Colon (tissue), 2 donors: ENCODE measurements around the gene SCO1.

ENCODE experiments used
- FAIRE-seq: peaks from 2 replicates; lab custom pipeline; 2012; peaks lifted over from hg19 to GRCh38; lab: Jason Lieb, UNC
- donor health status: control.
- donor health status: control.

The SCO1 gene

GRCh38 chr17:10652984-10653659 lies 44.2 kb downstream of the SCO1 start:
- FAIRE-seq: no peak

- FAIRE-seq: no peak
Measured at GRCh38 chr17:10651927-10652326, 45.4 kb downstream of the SCO1 start.

GRCh38 chr17:10649602-10650001 lies 47.7 kb downstream of the SCO1 start:
- FAIRE-seq: no peak

- no peak for FAIRE-seq
Measured at GRCh38 chr17:10648956-10649355, 48.4 kb downstream of the SCO1 start.

DNA sequence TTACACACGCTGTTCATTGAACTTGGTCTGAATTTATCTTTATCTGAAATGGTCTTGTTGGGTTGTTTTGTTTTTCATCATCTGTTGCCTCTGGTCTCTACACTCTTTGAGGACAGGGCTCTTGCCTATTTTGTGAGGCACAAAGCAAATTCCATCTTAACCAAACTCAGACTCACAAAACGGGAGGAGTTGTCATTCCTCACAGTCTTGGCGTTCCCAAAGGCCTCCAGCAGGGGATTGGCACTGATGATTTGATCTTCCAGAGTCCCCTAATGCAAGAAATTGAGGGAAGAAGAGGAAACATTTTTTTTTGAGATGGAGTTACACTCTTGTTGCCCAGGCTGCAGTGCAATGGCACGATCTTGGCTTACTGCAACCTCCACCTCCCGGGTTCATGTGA lies 49.0 kb downstream of the SCO1 start:
- no peak for FAIRE-seq

DNA sequence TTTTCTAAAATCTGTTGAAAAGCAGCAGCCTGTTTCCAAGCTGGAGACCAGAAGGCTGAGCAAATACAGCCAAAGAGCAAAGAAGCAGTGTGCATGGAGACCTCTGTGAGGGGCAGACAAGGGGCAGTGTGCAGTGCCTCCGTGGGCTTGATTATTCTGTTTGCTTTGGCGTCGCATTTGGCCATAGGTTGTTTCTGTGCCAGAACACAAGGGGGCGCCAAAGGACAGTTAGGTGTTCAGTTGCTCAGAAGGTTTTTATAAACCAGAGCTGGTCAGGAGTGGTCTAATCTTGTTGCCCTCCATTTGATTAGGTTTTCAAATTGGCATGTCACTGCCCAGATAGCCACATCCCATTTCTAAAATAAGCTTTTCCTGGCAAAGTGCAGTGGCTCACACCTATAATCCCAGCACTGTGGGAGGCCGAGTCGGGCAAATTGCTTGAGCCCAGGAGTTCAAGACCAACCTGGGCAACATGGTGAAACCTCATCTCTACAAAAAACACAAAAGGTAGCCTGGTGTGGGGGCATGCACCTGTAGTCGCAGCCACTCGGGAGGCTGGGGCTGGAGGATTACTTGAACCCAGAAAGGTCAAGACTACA lies 50.8 kb downstream of the SCO1 start:
- FAIRE-seq: no peak

DNA sequence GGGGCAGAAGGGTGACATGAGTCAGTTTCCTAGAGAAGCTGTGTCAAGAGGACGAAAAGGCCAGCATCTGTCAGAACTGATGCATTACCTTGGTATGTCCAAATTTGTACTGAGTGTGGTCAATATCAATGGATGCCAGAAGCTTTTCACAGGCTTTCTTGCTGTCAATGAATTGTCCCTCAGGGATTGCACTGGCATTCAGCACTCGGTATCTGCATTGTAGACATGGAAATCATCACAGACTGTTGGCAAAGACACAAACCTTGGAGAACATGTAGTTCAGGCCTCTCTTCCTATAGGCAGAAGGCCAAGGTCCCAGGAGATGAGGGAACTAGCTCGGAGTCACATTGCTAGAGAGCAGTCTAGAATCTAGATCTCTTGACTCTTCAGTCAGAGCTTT lies 56.9 kb downstream of the SCO1 start:
- FAIRE-seq: no peak

DNA sequence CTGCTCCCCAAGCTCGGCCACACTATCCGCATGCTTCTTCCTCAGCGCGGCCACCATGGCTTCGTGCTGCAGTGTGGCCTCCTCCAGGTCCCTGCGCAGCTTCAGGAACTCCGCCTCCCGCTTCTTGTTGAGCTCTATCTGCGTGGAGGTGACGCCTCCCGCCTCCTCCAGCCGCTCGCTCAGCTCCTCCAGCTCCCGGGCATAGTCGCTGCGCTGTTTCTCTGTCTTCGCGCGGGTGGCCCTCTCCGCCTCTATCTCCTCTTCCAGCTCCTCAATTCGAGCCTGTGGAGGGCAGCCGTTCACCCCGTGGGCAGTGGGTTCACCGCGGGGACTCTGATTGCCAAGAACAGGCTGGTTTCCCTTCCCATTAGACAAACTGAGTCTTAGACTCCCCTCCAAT lies 59.2 kb downstream of the SCO1 start:
- no peak for FAIRE-seq

- no peak for FAIRE-seq
Measured at GRCh38 chr17:10635290-10635689, 62.0 kb downstream of the SCO1 start.

DNA sequence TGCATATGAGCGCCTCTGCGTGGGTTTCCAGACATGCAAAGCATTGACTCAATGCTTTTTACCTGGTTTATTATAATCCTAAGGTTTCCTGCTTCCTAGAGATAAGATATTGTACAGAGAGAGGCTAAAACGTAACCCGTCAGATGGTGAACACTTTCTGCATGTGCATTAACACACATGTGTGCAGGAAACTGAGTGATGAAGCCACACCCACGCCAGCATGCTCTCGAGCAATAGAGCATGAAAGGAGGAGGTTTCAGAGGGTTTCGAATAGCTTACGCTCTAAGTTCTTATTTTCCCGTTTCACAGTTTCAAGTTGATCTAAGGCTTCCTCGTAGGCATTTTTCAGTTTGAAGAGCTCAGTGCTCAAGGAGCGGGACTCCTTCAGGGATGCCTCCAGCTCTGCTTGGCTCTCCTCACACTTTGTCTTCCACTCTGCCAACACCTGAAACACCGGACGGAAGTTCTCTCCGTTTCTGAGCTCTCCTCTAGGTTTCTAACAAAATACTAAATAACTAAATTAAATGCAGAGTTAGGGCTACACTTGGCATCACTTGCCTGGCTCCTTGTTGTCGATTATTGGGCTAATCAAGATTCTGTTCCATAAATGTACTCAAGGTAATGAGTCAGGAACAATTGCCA lies 63.5 kb downstream of the SCO1 start:
- FAIRE-seq: no peak

- FAIRE-seq: no peak
Measured at GRCh38 chr17:10631701-10632100, 65.6 kb downstream of the SCO1 start.

DNA sequence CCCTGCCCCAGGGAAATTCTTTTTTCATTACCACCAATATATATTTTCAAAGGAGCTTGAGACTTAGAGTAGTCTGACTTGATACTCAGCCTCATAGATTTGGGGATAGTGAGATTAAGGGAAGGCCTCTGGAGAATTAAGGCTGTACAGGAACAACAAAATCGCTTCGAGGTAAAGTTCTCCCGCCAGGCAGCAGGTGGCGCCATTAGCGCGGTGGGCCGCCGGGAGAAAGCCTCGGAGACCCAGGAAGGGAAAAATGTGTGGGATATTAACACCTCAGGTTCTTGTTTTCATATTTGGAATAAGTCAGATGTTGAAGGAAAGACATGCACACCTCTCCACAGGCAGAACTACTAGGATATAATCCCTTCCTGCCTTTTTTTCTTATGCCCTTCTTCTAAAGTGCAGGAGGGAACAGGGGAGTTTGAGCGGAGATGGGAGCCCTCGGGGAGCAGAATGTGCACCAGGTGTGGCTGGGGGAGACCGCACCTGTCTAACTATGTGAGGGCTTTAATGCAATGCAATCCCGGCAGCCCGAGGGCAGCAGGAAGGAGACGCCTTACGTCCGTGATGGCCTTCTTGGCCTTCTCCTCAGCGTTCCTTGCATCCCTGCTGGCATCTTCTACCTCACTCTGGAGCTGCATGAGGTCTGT lies 66.2 kb downstream of the SCO1 start:
- no peak for FAIRE-seq

- no peak for FAIRE-seq
Measured at GRCh38 chr17:10629706-10630105, 67.6 kb downstream of the SCO1 start.

- FAIRE-seq: no peak
Measured at GRCh38 chr17:10628756-10629155, 68.6 kb downstream of the SCO1 start.

DNA sequence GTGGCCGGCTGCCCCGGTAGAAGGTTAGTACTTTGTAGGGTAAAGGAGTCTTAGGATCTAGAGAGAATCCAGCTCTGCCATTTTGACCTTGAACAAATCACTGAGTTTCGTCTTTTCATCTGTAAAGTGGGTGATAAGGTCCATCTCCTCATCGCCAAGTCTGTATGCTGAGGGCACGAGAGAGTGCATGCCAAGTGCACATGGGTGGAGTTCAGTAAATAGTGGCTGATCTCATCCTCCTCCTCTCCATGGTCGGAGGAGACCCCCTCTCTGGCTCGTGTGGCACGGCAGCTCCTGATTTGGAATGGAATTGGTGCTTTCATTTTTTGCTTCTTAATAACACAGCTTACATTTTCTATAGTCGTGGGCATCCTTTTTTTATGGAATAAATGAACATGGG lies 70.9 kb downstream of the SCO1 start:
- FAIRE-seq: no peak

DNA sequence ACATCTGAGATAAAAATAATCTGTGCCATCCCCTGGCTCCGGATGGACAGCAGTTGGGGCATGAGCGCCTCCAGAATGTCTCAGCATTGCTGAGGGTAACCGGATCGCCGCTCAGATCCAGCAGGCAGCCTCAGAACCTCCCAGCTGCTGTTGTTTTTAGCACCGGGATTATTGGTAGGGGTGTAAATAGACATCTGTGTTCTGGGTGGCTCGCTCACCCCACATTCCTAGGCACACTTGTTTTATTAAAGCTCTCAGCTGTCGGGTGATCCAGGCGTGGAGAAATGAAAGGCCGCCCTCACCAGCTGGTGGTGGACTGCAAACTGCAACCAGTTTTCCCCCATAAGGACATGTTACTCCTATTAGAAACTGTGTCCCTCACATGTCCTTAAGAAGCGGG lies 72.4 kb downstream of the SCO1 start:
- FAIRE-seq: no peak

- FAIRE-seq: no peak
Measured at GRCh38 chr17:10623737-10624338, 73.5 kb downstream of the SCO1 start.

- no peak for FAIRE-seq
Measured at GRCh38 chr17:10622617-10623485, 74.5 kb downstream of the SCO1 start.
